ENCODE results near the gene FRMD4B. TPM values are rescaled to one million over a fixed set of nuclear protein-coding genes. Genes with fewer than 3 reads are reported as not detected.

FRMD4B gene
- total RNA-seq, 2 experiments from 2014 or later = 29.1 to 32.8 TPM

DNA sequence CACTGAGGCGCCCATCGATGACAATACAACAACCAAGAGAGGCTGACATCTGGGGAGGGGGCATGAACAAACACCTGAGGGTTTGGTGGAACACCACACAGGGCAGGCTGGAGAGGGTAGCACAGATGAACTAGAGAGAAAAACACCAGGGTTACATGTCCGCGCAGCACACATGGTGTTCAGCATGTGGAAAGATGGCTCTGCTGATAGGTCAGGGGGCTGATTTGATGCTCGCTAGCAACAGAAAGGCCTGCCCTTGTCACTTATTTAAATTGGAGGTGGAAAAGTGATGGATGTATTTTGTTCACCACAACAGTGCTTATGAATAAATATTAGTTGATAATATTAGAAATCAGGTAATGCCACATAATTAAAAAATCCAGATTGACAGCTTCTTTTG, 67.5 kb downstream of the FRMD4B start:
- H3K4me3 Mint-ChIP-seq = no peak overlapping the region
- no peaks in the 10 kb centered on the region for H3K36me3 Mint-ChIP-seq
- intact Hi-C loops (cut with micrococcal nuclease) = no loop called here
- H3K9me3 Mint-ChIP-seq = no peaks in the 10 kb centered on the region
- no peak for DNase-seq
- ChIA-PET CTCF (interaction anchor here (1.2 to 1.3 kb wide), 2 partner anchors 12 to 92 kb away, joined by 4 to 5 read pairs; no protein-coding TSS in a partner anchor), POLR2A (no interaction called here)
- no peaks in the 10 kb centered on the region for H3K27me3 Mint-ChIP-seq
- peaks cover 3% of the 10 kb centered on the region for H3K4me1 Mint-ChIP-seq (ENCODE audit: low read depth)
- no peak overlapping the region for H3K27ac Mint-ChIP-seq

- ChIA-PET CTCF (interaction anchor here (0.7 to 9.5 kb wide), 5 partner anchors 13 to 192 kb away, joined by 3 to 290 read pairs (median 4); partner anchors contain the start of gene FRMD4B), POLR2A (interaction anchor here (1.0 kb wide), 1 partner anchor 143 kb away, joined by 3 read pairs; no protein-coding TSS in a partner anchor)
- Mint-ChIP-seq H3K4me1 (ENCODE audit: low read depth) (no peaks in the 10 kb centered on the region), H3K27ac (no peak overlapping the region), H3K4me3 (no peak overlapping the region), H3K27me3 (no peaks in the 10 kb centered on the region), H3K9me3 (no peaks in the 10 kb centered on the region), H3K36me3 (no peaks in the 10 kb centered on the region)
- DNase-seq = no peak
- intact Hi-C loops (cut with micrococcal nuclease) = no loop called here
These were observed 72.6 kb downstream of the FRMD4B start for GRCh38 chr3:69313251-69313650.

- intact Hi-C loops (cut with micrococcal nuclease) = no loop called here
- CTCF ChIA-PET = interaction anchor here (0.6 to 9.5 kb wide), 6 partner anchors 14 to 190 kb away, joined by 3 to 290 read pairs (median 6); no protein-coding TSS in a partner anchor
- POLR2A ChIA-PET = no interaction called here
- DNase-seq = no peak
- Mint-ChIP-seq H3K9me3 (no peaks in the 10 kb centered on the region), H3K4me1 (ENCODE audit: low read depth) (peaks cover 19% of the 10 kb centered on the region), H3K27me3 (no peaks in the 10 kb centered on the region), H3K27ac (no peak overlapping the region), H3K4me3 (no peak overlapping the region), H3K36me3 (no peaks in the 10 kb centered on the region)
These were observed 76.1 kb downstream of the FRMD4B start for GRCh38 chr3:69309814-69310213.

DNA sequence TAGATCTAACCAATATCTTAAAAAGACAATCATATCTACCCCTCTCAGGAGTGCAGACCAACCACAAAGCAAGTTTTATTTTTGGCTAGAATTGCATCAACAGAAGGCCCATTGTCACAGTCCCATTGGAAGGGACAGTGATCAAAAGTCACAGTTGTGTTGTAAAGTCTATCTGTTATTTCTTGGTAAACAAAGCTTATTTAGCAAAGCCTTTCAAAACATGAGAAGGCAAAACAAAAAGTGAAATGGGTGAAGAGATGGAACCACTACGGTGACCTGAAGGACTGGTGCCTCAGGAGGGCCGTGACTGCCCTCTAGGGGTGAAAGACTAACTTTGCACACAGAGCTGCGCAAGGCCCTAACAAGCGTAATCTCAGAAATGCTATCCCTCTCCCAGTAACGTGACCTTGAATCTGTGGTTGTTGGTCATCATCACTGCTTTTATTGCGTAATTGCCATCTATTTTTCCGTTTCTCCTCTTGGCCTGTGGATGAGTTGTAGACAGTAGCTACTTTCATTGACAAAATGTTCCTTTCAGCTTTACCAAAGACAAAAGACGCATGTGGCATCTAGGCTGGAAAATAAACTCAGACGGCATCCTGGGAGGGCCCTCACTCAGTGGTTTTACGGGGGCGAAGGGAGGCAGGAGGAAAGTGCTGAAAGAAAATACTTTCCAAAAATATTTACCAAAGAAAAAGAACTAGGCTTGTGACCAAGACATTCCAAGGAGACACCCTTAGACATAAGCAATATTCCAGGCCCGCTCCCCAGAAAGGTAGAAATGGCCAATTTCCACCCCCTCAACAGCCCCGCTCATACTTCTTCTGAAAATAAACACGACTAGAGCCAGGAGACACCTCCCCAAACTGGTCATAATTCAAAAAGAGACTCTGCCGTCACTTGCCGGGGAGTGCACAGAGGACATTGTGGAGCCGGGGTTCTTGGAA, 79.4 kb downstream of the FRMD4B start:
- ChIA-PET CTCF (interaction anchor here (0.6 to 9.5 kb wide), 55 partner anchors 8 to 365 kb away, joined by 3 to 290 read pairs (median 5); partner anchors contain the start of genes FRMD4B and LMOD3), POLR2A (interaction anchor here (0.8 to 1.4 kb wide), 8 partner anchors 18 to 186 kb away, joined by 3 to 7 read pairs (median 4); no protein-coding TSS in a partner anchor)
- Mint-ChIP-seq H3K27ac (no peak overlapping the region), H3K4me3 (no peak overlapping the region), H3K9me3 (no peaks in the 10 kb centered on the region), H3K27me3 (peaks cover 3% of the 10 kb centered on the region), H3K36me3 (no peaks in the 10 kb centered on the region), H3K4me1 (ENCODE audit: low read depth) (peaks cover 23% of the 10 kb centered on the region)
- DNase-seq = peak; percentile 81
- intact Hi-C loops (cut with micrococcal nuclease) = loop anchor here (1.0 to 2.0 kb wide), 4 partner anchors 20 to 185 kb away; no protein-coding TSS in a partner anchor

DNA sequence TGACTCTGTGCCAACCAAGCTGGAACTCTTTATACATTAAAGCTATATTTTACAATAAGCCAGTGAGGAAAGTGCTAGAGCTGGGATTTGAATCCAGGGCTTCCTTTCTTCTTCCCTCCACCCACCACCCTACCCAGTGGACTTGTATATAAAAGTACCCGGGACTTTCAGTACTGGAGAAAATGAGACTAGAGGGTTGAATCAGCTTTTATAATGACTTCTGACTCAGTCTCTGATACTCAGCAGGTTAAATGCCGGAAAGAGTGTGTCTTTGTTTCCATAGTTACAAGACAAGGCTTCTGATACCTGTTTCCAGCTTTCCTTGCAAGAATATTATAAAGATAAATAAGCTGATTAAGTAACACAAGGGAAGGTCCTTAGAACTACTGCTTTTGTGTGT, 80.9 kb downstream of the FRMD4B start:
- ChIA-PET CTCF (interaction anchor here (0.7 to 9.5 kb wide), 20 partner anchors 16 to 280 kb away, joined by 3 to 290 read pairs (median 7); partner anchors contain the start of gene LMOD3), POLR2A (interaction anchor here (0.7 to 1.9 kb wide), 12 partner anchors 12 to 220 kb away, joined by 3 to 11 read pairs (median 4); partner anchors contain the start of gene ARL6IP5)
- peaks cover 23% of the 10 kb centered on the region for H3K4me1 Mint-ChIP-seq (ENCODE audit: low read depth)
- no peaks in the 10 kb centered on the region for H3K9me3 Mint-ChIP-seq
- intact Hi-C loops (cut with micrococcal nuclease) = loop anchor here (1.0 kb wide), 7 partner anchors 17 to 221 kb away; partner anchors contain the start of gene ARL6IP5
- no peak overlapping the region for H3K4me3 Mint-ChIP-seq
- peaks cover 3% of the 10 kb centered on the region for H3K27me3 Mint-ChIP-seq
- no peaks in the 10 kb centered on the region for H3K36me3 Mint-ChIP-seq
- peak; percentile 43 for DNase-seq
- H3K27ac Mint-ChIP-seq = no peak overlapping the region

DNA sequence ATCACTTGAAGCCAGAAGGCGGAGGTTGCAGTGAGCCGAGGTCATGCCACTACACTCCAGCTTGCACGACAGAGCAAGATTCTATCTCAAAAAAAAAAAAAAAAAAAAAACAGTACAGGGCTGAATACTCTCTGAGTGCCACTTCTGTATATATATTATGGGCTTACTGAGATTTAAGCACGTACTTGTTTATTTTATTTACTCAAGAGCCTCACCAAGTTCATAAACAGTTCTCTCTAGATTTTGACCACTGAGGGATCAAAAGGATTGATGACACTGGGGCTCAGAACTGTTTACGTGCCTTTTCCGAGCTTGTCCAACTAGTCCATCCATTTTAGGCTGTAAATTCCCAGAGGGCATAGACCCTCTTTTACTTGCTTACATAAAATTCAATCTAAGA, 81.5 kb downstream of the FRMD4B start:
- no peaks in the 10 kb centered on the region for H3K36me3 Mint-ChIP-seq
- peaks cover 23% of the 10 kb centered on the region for H3K4me1 Mint-ChIP-seq (ENCODE audit: low read depth)
- H3K9me3 Mint-ChIP-seq = no peaks in the 10 kb centered on the region
- H3K27me3 Mint-ChIP-seq = peaks cover 3% of the 10 kb centered on the region
- no peak overlapping the region for H3K4me3 Mint-ChIP-seq
- ChIA-PET POLR2A (interaction anchor here (0.9 to 1.9 kb wide), 10 partner anchors 16 to 220 kb away, joined by 3 to 11 read pairs (median 5); partner anchors contain the start of gene ARL6IP5), CTCF (interaction anchor here (0.7 to 9.5 kb wide), 17 partner anchors 11 to 184 kb away, joined by 3 to 290 read pairs (median 7); partner anchors contain the start of gene LMOD3)
- no peak overlapping the region for H3K27ac Mint-ChIP-seq
- DNase-seq = no peak
- intact Hi-C loops (cut with micrococcal nuclease) = no loop called here

- Mint-ChIP-seq H3K36me3 (no peaks in the 10 kb centered on the region), H3K4me3 (no peak overlapping the region), H3K27ac (no peak overlapping the region), H3K4me1 (ENCODE audit: low read depth) (peaks cover 9% of the 10 kb centered on the region), H3K27me3 (peaks cover 3% of the 10 kb centered on the region), H3K9me3 (no peaks in the 10 kb centered on the region)
- POLR2A ChIA-PET = no interaction called here
- CTCF ChIA-PET = interaction anchor here (1.6 kb wide), 1 partner anchor 139 kb away, joined by 6 read pairs; no protein-coding TSS in a partner anchor
- no peak for DNase-seq
- intact Hi-C loops (cut with micrococcal nuclease) = no loop called here
These were observed 85.6 kb downstream of the FRMD4B start for GRCh38 chr3:69300296-69300695.

DNA sequence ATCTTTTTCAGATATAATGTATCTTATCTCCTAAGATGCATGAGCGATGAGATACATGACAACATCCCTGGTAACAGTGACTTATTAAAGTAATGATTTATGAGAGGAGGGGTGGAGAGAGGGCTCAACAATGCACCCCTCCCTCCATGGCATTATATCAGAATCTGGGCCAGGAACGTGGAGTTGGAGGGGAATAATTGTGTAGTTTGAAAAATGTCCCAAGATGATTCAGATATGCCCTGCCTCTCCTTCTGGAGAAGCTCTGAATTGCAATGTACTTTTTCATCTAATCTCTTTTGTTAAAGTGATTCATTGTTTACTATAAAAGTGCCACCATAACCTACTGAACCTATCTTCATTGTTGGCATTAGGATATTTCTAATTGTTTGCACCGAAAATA, 86.5 kb downstream of the FRMD4B start:
- POLR2A ChIA-PET = no interaction called here
- Mint-ChIP-seq H3K4me3 (no peak overlapping the region), H3K27ac (no peak overlapping the region), H3K27me3 (peaks cover 3% of the 10 kb centered on the region), H3K36me3 (no peaks in the 10 kb centered on the region), H3K9me3 (no peaks in the 10 kb centered on the region), H3K4me1 (ENCODE audit: low read depth) (peaks cover 2% of the 10 kb centered on the region)
- CTCF ChIA-PET = interaction anchor here (1.1 kb wide), 1 partner anchor 90 kb away, joined by 3 read pairs; no protein-coding TSS in a partner anchor
- intact Hi-C loops (cut with micrococcal nuclease) = no loop called here
- DNase-seq = no peak

DNA sequence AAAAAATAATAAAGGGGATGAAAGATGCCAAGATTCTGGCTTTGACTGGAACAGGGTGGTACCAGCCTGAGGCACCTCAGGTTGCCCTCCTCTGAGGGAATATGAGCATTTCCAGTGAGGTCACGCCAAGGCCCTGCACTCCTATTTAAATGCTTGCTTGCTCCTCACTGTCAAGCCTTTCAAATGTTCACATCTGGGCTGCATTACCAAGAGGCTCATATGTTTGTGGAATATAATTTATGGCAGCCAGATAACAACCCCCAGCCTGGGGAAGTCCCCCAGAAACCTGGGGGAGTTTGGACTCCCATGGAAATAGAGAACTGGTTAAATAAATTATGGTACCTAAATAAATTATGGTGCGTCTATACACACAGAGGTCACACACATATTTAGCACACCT, 88.4 kb downstream of the FRMD4B start:
- Mint-ChIP-seq H3K27ac (no peak overlapping the region), H3K9me3 (no peaks in the 10 kb centered on the region), H3K4me1 (ENCODE audit: low read depth) (peaks cover 3% of the 10 kb centered on the region), H3K27me3 (peaks cover 3% of the 10 kb centered on the region), H3K36me3 (no peaks in the 10 kb centered on the region), H3K4me3 (no peak overlapping the region)
- ChIA-PET POLR2A (no interaction called here), CTCF (interaction anchor here (0.5 kb wide), 1 partner anchor 176 kb away, joined by 3 read pairs; no protein-coding TSS in a partner anchor)
- intact Hi-C loops (cut with micrococcal nuclease) = no loop called here
- DNase-seq = no peak

DNA sequence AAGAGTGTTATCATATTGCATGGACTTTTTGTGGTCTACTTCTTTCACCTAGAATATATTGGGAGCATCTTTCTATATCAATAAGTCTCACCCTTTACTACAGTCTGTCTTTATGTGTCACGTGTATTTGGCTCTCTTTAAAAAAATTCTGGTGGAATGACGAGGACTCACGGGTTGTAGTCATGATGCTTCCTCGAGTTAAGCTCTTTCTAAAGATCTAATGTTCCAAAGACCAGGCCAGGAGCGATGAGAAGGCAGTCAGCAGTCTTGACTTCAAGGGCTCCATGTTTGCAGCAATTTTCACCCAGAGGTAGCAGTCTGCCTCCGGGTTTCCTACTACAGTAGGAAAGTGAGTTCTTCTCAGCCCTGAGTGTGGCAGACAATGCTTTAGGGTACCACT, 88.9 kb downstream of the FRMD4B start:
- H3K27ac Mint-ChIP-seq = no peak overlapping the region
- H3K36me3 Mint-ChIP-seq = no peaks in the 10 kb centered on the region
- intact Hi-C loops (cut with micrococcal nuclease) = no loop called here
- H3K4me1 Mint-ChIP-seq (ENCODE audit: low read depth) = peaks cover 3% of the 10 kb centered on the region
- POLR2A ChIA-PET = no interaction called here
- H3K4me3 Mint-ChIP-seq = no peak overlapping the region
- CTCF ChIA-PET = no interaction called here
- H3K27me3 Mint-ChIP-seq = no peaks in the 10 kb centered on the region
- no peak for DNase-seq
- H3K9me3 Mint-ChIP-seq = no peaks in the 10 kb centered on the region

DNA sequence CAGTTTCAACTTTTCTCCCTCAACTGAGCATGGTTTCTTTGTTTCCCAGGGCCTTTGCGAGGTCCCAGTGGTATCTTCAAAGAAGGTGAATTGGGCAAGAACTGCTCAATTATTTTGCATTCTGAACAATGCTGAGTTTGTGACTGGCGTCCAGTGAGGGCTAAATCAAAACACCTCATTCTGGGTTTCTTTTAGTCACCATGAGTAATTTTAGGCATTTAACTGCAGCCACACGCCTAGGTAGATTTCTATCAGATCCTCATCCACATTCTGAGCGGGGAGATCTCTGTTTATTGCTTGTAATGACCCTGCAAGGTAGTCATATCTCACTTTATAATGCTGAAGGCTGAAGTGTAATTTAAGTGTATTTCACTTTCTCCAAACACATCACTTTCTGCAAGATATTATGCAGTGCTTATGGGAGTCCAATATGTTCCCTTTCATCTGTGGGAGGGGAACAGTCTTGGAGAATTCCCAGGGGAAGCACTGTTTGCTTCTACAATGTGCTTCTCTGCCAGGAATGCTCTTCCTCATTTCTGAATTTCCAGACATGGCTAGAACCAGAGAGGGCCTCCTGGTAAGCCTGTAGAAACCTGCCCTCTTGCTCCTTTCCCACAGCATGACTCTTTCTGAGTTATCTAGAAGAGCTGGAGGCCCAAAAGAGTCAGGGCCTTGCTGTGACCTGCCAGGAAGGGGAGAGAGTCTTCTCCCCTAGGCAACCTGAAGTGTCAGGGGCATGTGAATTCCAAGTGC, 91.7 kb downstream of the FRMD4B start:
- Mint-ChIP-seq H3K36me3 (no peaks in the 10 kb centered on the region), H3K27me3 (no peaks in the 10 kb centered on the region), H3K9me3 (no peaks in the 10 kb centered on the region), H3K27ac (no peak overlapping the region), H3K4me3 (no peak overlapping the region), H3K4me1 (ENCODE audit: low read depth) (peaks cover 11% of the 10 kb centered on the region)
- ChIA-PET CTCF (interaction anchor here (0.7 to 2.5 kb wide), 3 partner anchors 13 to 245 kb away, joined by 3 to 12 read pairs (median 3); no protein-coding TSS in a partner anchor), POLR2A (no interaction called here)
- intact Hi-C loops (cut with micrococcal nuclease) = no loop called here
- DNase-seq = no peak

Data from activated CD4-positive, alpha-beta memory T cell treated with anti-CD3 and anti-CD28 coated beads for 36 hours (primary cell).